GM19372 (cell line): ENCODE measurements around the gene HMG20B.

ENCODE experiments used
- ATAC-seq: cut with Tn5 transposase; IDR thresholded peaks from one replicate; pipeline ENCODE4 v1.9.1; 2021; ENCODE audit warnings: mild to moderate bottlenecking, low read depth, moderate library complexity; ENCODE audit not compliant: unreplicated experiment

HMG20B gene

DNA sequence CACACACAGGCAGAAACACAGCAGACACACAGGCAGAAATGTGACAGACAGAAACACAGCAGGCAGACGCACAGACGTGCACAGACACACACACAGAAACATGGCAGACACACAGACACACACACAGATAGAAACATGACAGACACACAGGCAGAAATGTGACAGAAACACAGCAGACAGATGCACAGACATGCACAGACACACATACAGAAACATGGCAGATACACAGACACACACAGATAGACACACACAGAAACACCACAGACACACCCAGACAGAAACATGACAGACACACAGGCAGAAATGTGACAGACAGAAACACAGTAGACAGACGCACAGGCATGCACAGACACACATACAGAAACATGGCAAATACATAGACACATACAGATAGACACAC, 32.6 kb downstream of the HMG20B start:
- no peak for ATAC-seq

DNA sequence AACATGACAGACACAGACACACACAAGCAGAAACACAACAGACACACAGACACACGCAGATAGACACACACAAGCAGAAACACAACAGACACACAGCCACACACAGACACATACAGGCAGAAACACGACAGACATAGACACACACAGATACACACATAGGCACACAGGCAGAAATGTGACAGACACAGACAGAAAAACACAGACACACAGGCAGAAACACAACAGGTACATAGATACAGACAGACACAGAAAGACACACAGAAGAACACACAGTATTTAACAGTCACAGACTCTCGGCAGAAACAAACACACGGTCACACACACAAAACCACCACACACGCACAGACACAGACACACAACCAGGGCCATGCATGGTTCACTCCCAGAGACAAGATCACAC, 33.0 kb downstream of the HMG20B start:
- ATAC-seq = no peak

GRCh38 chr19:3606174-3606689, 33.5 kb downstream of the HMG20B start:
- no peak for ATAC-seq

DNA sequence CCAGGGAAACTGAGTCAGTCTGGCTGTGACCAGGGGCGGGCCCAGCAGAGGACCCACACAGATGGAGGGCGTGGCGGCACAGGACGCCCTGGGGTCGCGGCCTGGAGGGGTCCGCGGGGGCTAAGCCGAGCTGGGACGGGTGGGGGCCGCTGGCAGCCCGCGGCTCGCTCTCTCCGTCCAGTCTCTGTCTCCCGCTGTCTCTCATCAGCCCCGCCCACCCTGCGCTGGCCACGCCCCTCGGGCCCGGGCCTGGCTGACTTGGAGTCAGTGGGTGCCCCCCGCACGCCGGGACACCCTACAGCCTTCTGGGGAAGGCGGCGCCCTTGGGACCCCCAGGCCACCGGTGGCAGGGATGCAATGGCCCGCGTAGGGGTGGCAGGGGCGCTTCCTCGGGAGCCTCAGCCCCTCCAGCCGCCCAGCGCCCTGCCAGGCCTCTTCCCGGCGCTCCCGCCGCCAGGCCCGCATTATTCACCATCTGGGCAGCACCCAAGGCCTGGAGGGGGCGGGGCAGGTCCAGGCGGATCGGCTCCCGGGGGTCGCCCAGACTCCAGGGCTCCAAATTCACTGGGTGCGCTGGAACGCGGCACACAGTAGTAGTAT, 34.0 kb downstream of the HMG20B start, which contains the start of gene TBXA2R:
TSS of gene TBXA2R (minus strand) at position 186 of the 600 bp plus-strand sequence. CDS start 6,241 bp downstream, outside the sequence.
- no peak for ATAC-seq

- no peak for ATAC-seq
Measured at GRCh38 chr19:3607303-3608078, 34.7 kb downstream of the HMG20B start.

GRCh38 chr19:3608079-3608641, 35.4 kb downstream of the HMG20B start:
- ATAC-seq = no peak

- no peak for ATAC-seq
Measured at GRCh38 chr19:3608750-3609322, 36.1 kb downstream of the HMG20B start.

DNA sequence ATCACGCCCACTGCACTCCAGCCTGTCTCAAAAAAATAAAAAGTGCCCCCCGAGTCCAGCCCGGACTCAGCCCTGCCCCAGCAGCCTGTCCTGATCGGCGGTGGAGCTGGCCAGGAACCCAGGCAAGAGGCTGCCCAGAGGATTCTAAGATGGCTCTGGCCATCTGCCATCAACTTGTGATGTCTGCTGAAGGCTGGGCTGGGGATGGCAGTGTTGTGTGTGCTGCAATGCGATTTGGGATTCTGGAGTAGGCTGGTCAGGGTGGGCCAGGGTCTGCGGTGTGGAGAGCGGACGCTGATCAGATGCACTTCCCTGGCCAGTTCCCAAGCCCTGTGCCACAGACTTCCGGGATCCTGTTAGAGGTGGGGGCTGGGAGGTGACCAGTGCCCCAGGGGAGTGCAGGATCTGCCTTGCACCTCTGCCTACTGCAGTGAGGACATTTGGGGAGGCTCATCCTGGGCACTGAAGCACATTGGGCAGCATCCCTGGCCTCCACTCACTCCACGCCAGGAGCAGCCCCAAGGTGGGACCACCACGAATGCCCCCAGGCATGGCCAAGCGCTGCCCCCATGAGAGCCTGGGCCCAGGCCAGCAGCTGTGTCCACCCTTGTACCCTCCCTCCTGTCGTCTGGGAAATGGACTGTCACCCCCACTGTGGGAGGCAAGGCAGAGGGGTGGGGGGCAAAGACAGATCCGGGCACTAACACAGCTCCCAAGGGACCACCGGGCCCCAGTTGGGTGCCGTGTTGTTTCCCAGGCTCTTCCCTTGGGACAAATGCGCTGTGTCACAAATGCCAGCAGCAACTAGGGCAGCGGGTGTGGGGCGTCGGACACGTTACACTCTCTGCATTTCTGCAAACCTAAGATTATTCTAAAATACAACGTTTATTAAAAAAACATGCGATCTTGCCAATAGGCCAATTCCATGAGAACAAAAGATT, 37.3 kb downstream of the HMG20B start:
- no peak for ATAC-seq

DNA sequence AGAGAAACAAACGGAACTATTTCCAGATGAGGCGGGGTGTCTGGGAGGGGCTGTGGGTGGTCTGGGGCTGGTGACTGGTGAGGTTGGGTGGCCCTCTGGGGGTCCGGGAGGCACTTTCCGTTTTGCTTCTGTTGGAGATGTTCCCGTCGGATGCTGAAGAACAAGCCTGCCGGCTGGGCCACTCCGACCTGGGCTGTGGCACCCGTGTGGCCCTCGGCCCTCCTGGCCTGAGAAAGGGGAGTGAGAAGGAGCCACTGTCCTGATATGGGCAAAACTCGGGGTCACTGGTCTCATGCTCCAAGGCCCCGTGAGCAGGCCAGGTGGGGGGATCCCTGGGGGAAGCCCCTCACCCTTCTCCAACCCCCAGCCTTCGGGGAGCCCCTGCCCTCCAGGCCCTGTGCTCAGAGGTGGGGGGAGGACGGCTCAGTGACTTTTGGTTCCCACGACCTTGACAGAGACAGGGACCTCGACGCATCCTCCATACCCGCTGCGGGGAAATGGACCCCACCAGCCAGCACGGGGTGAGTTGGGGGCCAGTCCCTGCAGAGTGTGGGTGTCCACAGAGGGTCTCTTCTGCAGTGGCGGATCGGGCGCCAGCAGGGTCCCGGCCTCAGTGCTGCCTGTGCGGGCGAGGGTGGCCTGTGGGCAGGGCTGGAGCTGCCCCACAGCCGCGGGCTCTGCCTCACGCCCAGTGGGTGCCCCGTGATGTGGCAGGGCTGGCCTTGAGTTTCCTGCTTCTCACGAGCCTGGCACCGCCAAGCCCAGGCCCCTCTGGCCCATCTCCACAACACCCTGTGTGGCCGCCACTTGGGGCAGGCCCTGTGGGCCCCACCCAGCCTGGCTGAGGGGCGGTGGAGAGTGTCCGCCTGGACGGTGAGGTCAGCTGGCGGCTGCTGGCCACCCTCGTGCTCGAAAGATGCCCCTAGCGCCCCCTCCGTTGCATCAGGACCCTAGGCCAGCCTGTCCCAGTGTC, 38.3 kb downstream of the HMG20B start:
- ATAC-seq = no peak

DNA sequence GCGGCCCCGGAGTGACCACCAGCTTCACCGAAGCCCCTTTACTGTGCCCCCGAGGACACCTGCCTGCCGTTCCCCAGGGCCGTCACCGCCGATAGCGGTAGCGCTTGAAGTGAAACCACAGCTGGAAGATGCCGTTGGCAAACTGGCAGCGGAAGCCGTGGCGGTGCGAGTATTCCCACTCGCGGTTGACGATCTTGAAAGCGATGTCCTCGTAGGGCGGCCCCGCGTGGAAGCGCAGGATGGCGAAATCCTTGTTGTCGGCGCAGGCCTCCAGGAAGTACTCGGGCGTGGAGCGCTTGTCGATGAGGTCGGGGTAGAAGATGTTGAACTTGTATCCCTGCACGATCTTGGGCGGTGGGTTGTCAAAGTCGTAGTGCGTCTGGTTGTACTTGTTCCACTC, 39.1 kb downstream of the HMG20B start:
- no peak for ATAC-seq

DNA sequence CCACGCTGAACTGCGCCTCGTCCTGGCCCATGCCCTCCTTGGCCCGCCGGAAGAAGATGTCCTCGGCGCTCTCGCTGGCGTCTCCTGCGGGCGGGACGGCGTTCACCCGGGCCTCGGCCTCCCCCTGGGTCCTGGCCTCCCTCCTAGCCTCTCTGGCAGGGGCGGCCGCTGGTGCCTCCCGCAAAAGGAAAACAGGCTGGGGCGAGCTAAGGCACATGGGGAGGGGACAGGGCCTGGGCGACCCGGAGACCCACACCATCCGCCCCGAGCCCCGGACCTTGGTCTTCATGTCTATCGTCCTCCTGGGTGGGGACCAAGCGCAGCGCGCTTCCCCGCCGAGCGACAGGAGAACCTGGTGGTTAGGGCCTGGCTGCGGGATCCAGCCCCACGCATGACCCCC, 39.6 kb downstream of the HMG20B start:
- ATAC-seq = no peak

DNA sequence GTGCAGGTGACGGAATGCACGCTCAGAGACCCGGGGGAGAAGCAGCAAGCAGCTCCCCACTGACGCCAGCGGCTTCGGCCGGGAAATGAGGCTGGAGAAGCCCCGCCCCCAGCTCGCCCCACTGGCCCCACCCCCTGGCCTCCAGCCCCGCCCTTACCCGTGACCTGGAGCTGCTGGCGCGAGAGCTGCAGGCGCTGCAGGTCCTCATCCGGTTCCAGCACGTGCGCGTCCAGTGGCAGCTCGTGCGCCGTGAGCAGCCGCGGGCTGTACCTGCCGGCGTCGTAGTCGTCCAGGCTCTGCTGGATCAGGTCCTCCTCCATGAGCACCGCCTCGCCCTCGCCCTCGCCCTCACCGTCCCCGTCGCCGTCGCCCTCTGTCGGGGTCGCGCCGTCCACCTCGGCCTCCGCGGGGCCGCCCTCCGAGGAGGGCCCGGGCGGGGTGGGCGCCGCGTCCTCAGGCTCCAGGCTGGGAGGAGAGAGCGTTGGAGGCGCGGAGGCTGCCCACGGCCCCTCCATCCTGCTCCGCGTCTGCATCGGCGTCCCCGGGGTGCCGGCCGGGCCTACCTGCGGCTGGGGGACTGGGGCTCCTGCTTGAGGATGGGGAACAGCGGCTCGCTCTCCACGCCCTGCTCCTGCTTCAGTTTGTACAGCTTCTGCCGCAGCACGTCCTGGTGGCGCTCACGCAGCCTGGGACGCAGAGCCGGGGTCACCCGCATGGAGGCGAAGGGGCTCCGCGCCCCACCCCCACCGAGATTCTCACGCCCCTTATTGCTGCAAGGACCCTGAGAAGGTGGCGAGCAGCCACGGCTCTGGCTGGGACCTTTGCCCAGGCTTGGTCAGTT, 40.4 kb downstream of the HMG20B start:
- ATAC-seq = no peak

- no peak for ATAC-seq
Measured at GRCh38 chr19:3613818-3614661, 41.3 kb downstream of the HMG20B start.

DNA sequence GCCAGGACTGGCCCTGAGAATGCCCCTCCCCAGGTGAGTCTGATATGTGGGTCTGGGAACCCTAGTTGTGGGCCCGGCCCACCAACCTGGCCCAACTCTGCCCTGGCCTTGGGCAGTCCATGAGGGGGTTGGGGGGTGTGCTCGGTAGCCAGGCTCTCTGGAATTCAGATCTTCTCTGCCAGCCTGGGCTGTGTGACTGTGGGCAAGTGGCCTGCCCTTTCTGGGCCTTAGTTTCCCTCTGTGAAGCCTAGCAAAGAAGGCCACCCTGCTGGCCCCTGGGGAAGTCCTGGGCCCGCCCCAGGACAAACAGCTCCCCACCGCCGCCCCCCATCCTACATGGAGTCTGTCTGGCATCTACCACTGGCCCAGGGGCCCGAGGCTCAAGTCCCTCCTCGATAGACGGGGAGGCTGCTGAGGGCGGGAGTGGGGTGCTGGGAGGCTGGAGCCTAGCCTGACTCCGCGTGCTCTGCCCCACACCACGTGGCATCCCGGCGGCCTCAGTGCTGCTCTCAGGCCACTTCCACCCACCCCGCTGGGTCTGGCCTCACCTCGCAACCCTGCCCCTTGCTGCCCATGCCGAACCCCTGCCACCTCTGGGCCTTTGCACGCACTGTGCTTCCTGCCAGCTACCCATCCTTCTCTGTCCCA, 42.2 kb downstream of the HMG20B start:
- ATAC-seq = no peak

- ATAC-seq = no peak
Measured at GRCh38 chr19:3615524-3616135, 42.9 kb downstream of the HMG20B start.

DNA sequence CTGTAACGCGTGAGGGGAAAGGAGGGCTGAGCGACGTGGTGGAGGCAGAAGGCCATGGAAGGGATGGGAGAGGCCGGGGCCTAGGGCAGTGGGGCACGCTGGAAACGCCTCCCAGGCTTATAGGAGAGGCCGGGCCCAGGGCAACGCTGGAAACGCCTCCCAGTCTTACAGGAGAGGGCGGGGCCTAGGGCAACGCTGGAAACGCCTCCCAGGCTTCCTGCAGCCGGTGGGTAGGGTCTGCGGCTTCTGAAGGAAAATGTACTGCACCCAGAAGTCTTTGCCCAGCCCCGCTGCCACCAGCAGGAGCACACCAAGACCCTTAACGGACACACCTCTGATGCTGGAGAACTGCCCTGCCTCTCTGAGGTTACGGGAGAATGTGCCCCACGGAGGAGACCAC, 44.7 kb downstream of the HMG20B start:
- ATAC-seq = no peak
